Brain microvascular endothelial cell (primary cell): ENCODE data around the gene LGALS9B.
"Not testable (repeated sequence)": the region's sequence is repeated elsewhere in the genome, so short reads cannot be mapped to it uniquely, and the experiment has no call there.

Experiments used
- DNase-seq: peaks from one replicate; pipeline ENCODE4 v3.0.0-alpha.2; 2020
- H3K27ac ChIP-seq: fragments of 250-450 bp; sonication (Bioruptor Pico); 2 replicates; pipeline ENCODE4 v1.5.1; 2020; ENCODE audit warnings: mild to moderate bottlenecking, moderate library complexity
- H3K27me3 ChIP-seq: fragments of 250-450 bp; sonication (Bioruptor Pico); replicated peaks from 2 replicates; pipeline ENCODE4 v1.5.1; 2020; ENCODE audit warnings: mild to moderate bottlenecking
- H3K36me3 ChIP-seq: fragments of 250-450 bp; sonication (Bioruptor Pico); replicated peaks from 2 replicates; pipeline ENCODE4 v1.5.1; 2020; ENCODE audit warnings: mild to moderate bottlenecking
- H3K4me3 ChIP-seq: 2 replicates; pipeline ENCODE4 v1.5.1; 2011; ENCODE audit warnings: low read depth, mild to moderate bottlenecking, control low read depth, low read length, moderate library complexity
- in situ Hi-C: cut with HindIII; loops from 2 replicates; pipeline ENCODE4 v1.10.0; 2017; ENCODE audit warnings: low sequenced_read_pairs, low pct_ligation_motif_present

Gene LGALS9B

GRCh38 chr17:20467447-20467846 lies at the start of gene LGALS9B:
LGALS9B (minus strand) TSS chr17:20467539; CDS start chr17:20467470, 69 bp downstream.
- H3K4me3 ChIP-seq, H3K27ac ChIP-seq, H3K36me3 ChIP-seq, in situ Hi-C loops, H3K27me3 ChIP-seq, DNase-seq: not testable (repeated sequence)

- H3K4me3 ChIP-seq, H3K27ac ChIP-seq, H3K36me3 ChIP-seq, in situ Hi-C loops, H3K27me3 ChIP-seq, DNase-seq: not testable (repeated sequence)
These were observed 49.6 kb upstream of the LGALS9B start for GRCh38 chr17:20516986-20517385.

- DNase-seq, H3K36me3 ChIP-seq, H3K27me3 ChIP-seq, H3K4me3 ChIP-seq, in situ Hi-C loops, H3K27ac ChIP-seq: not testable (repeated sequence)
These were observed 47.8 kb upstream of the LGALS9B start for GRCh38 chr17:20515099-20515498.

- H3K27me3 ChIP-seq, H3K4me3 ChIP-seq, DNase-seq, H3K36me3 ChIP-seq, H3K27ac ChIP-seq, in situ Hi-C loops: not testable (repeated sequence)
These were observed 46.2 kb upstream of the LGALS9B start for GRCh38 chr17:20513539-20513938.

GRCh38 chr17:20512378-20512777 lies 45.0 kb upstream of the LGALS9B start:
- DNase-seq, in situ Hi-C loops, H3K4me3 ChIP-seq: not testable (repeated sequence)

GRCh38 chr17:20511778-20512177 lies 44.4 kb upstream of the LGALS9B start:
- DNase-seq, in situ Hi-C loops: not testable (repeated sequence)

More at GRCh38 chr17:20512378-20512777, 45.0 kb upstream of the LGALS9B start:
- not testable (repeated sequence) for H3K27me3 ChIP-seq, H3K36me3 ChIP-seq, H3K27ac ChIP-seq

GRCh38 chr17:20505333-20505732 lies 38.0 kb upstream of the LGALS9B start:
- DNase-seq, in situ Hi-C loops: not testable (repeated sequence)

More at GRCh38 chr17:20511778-20512177, 44.4 kb upstream of the LGALS9B start:
- H3K27me3 ChIP-seq, H3K4me3 ChIP-seq, H3K27ac ChIP-seq, H3K36me3 ChIP-seq: not testable (repeated sequence)

GRCh38 chr17:20504388-20505066 lies 37.2 kb upstream of the LGALS9B start:
- H3K36me3 ChIP-seq, H3K27ac ChIP-seq, H3K27me3 ChIP-seq, in situ Hi-C loops, H3K4me3 ChIP-seq, DNase-seq: not testable (repeated sequence)

More at GRCh38 chr17:20505333-20505732, 38.0 kb upstream of the LGALS9B start:
- not testable (repeated sequence) for H3K27me3 ChIP-seq, H3K27ac ChIP-seq, H3K4me3 ChIP-seq, H3K36me3 ChIP-seq

- H3K36me3 ChIP-seq, H3K27me3 ChIP-seq, DNase-seq, in situ Hi-C loops, H3K4me3 ChIP-seq, H3K27ac ChIP-seq: not testable (repeated sequence)
These were observed 34.6 kb upstream of the LGALS9B start for GRCh38 chr17:20501896-20502295.

GRCh38 chr17:20500346-20500745 lies 33.0 kb upstream of the LGALS9B start:
- DNase-seq, in situ Hi-C loops, H3K4me3 ChIP-seq, H3K27ac ChIP-seq, H3K36me3 ChIP-seq, H3K27me3 ChIP-seq: not testable (repeated sequence)

GRCh38 chr17:20495420-20495819 lies 28.1 kb upstream of the LGALS9B start:
- H3K4me3 ChIP-seq, H3K36me3 ChIP-seq, DNase-seq, H3K27me3 ChIP-seq, in situ Hi-C loops, H3K27ac ChIP-seq: not testable (repeated sequence)

GRCh38 chr17:20494735-20495134 lies 27.4 kb upstream of the LGALS9B start:
- H3K27me3 ChIP-seq, H3K27ac ChIP-seq, H3K4me3 ChIP-seq, DNase-seq, in situ Hi-C loops, H3K36me3 ChIP-seq: not testable (repeated sequence)

- in situ Hi-C loops, result not testable (repeated sequence)
These were observed 26.8 kb upstream of the LGALS9B start for GRCh38 chr17:20494147-20494546.

GRCh38 chr17:20492971-20493370 lies 25.6 kb upstream of the LGALS9B start:
- H3K27me3 ChIP-seq, H3K27ac ChIP-seq, H3K36me3 ChIP-seq, in situ Hi-C loops, H3K4me3 ChIP-seq, DNase-seq: not testable (repeated sequence)

More at GRCh38 chr17:20494147-20494546, 26.8 kb upstream of the LGALS9B start:
- H3K4me3 ChIP-seq, H3K36me3 ChIP-seq, H3K27ac ChIP-seq, DNase-seq, H3K27me3 ChIP-seq: not testable (repeated sequence)

GRCh38 chr17:20492099-20492498 lies 24.8 kb upstream of the LGALS9B start:
- H3K27me3 ChIP-seq, DNase-seq, in situ Hi-C loops, H3K36me3 ChIP-seq, H3K27ac ChIP-seq, H3K4me3 ChIP-seq: not testable (repeated sequence)
